ENCODE results near the gene DARS1. TPM values are rescaled to one million over a fixed set of nuclear protein-coding genes. Genes with fewer than 3 reads are reported as not detected.

DARS1 gene
- total RNA-seq, 1 experiment from 2014 or later, result 63.0 TPM

DNA sequence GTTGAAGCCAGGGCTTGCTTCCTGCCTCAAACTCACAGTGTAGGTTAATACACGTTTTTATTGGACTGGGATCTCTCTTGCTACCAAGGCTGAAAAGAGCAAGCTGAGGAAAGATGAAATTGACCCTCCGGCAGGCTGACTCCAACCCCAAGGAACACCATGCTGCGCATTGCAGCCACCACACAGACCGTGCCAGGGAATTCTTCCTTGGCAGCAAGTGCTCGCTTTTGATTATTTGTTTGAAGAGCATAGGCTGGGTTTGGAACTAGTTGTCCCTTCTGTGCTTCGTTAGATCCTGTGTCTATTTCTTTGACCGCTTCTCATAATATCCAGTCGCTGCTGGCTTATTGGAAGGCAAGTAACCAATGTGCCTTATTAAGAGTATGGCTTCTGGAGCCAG is 34.4 kb upstream of the DARS1 start:
- H2AFZ ChIP-seq, result no peak overlapping the region
- no peak for DNase-seq
- no peaks in the 10 kb centered on the region for H3K9me2 ChIP-seq (ENCODE audit: insufficient read depth)
- H3K27ac ChIP-seq, result no peak overlapping the region
- BruUV-seq (replicated peaks), result no TSS peak
- no peak overlapping the region for H3K4me2 ChIP-seq
- no peaks in the 10 kb centered on the region for H3K9me3 ChIP-seq (ENCODE audit: insufficient read depth, low read depth)
- H3K36me3 ChIP-seq (ENCODE audit: low read depth), result no peaks in the 10 kb centered on the region
- H4K20me1 ChIP-seq (ENCODE audit: insufficient read depth), result no peaks in the 10 kb centered on the region
- no peaks in the 10 kb centered on the region for H3K79me2 ChIP-seq (ENCODE audit: low read depth)
- H3K27me3 ChIP-seq (ENCODE audit: insufficient read depth, low read depth), result no peaks in the 10 kb centered on the region
- no peaks in the 10 kb centered on the region for H3F3A ChIP-seq (ENCODE audit: insufficient read depth, low read depth)
- ChIA-PET POLR2A (ENCODE audit: unreplicated experiment) (no interaction called here), CTCF (no interaction called here)
- TF ChIP-seq, protein P1, sequence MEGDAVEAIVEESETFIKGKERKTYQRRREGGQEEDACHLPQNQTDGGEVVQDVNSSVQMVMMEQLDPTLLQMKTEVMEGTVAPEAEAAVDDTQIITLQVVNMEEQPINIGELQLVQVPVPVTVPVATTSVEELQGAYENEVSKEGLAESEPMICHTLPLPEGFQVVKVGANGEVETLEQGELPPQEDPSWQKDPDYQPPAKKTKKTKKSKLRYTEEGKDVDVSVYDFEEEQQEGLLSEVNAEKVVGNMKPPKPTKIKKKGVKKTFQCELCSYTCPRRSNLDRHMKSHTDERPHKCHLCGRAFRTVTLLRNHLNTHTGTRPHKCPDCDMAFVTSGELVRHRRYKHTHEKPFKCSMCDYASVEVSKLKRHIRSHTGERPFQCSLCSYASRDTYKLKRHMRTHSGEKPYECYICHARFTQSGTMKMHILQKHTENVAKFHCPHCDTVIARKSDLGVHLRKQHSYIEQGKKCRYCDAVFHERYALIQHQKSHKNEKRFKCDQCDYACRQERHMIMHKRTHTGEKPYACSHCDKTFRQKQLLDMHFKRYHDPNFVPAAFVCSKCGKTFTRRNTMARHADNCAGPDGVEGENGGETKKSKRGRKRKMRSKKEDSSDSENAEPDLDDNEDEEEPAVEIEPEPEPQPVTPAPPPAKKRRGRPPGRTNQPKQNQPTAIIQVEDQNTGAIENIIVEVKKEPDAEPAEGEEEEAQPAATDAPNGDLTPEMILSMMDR (conservative IDR thresholded peaks at IDR 0.05), result no peak
- TF ChIP-seq EZH2 (IDR thresholded peaks at IDR 0.05; ENCODE audit: low read depth), result no peak
- H3K4me1 ChIP-seq (replicated peaks; ENCODE audit: insufficient read depth), result no peaks in the 10 kb centered on the region
- intact Hi-C loops (cut with micrococcal nuclease; ENCODE audit: unreplicated experiment), result no loop called here
- no peak overlapping the region for H3K4me3 ChIP-seq

DNA sequence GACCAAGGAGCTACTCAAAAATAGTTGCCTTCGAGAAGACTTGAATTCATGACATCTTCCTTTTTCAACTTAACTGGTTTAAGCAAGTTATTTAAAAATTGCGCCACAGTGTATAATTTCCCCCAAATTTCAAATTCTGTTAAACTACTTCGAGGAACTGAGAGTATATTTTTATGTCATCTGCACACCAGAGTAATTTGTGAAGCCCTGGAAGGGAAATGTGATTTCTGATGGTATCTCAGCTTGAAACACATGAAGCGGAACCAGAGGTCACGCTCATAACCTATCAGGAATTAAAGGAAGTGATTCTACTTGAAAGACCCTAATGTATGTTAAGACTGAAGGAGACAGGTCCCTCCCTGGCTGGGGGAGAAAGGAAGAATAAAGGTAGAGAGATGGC is 33.9 kb upstream of the DARS1 start:
- CTCF ChIA-PET, result no interaction called here
- no peak overlapping the region for H3K27ac ChIP-seq
- H3K4me1 ChIP-seq (replicated peaks; ENCODE audit: insufficient read depth), result no peaks in the 10 kb centered on the region
- H3K9me3 ChIP-seq (ENCODE audit: insufficient read depth, low read depth), result no peaks in the 10 kb centered on the region
- H3K79me2 ChIP-seq (ENCODE audit: low read depth), result no peaks in the 10 kb centered on the region
- DNase-seq, result no peak
- H3K9me2 ChIP-seq (ENCODE audit: insufficient read depth), result no peaks in the 10 kb centered on the region
- TF ChIP-seq EZH2 (IDR thresholded peaks at IDR 0.05; ENCODE audit: low read depth), result no peak
- TF ChIP-seq, protein P1 (conservative IDR thresholded peaks at IDR 0.05), result no peak
- POLR2A ChIA-PET (ENCODE audit: unreplicated experiment), result no interaction called here
- no peak overlapping the region for H3K4me3 ChIP-seq
- no peaks in the 10 kb centered on the region for H3K27me3 ChIP-seq (ENCODE audit: insufficient read depth, low read depth)
- no peak overlapping the region for H2AFZ ChIP-seq
- BruUV-seq (replicated peaks), result no TSS peak
- no peaks in the 10 kb centered on the region for H3F3A ChIP-seq (ENCODE audit: insufficient read depth, low read depth)
- intact Hi-C loops (cut with micrococcal nuclease; ENCODE audit: unreplicated experiment), result no loop called here
- H3K4me2 ChIP-seq, result no peak overlapping the region
- no peaks in the 10 kb centered on the region for H4K20me1 ChIP-seq (ENCODE audit: insufficient read depth)
- no peaks in the 10 kb centered on the region for H3K36me3 ChIP-seq (ENCODE audit: low read depth)

DNA sequence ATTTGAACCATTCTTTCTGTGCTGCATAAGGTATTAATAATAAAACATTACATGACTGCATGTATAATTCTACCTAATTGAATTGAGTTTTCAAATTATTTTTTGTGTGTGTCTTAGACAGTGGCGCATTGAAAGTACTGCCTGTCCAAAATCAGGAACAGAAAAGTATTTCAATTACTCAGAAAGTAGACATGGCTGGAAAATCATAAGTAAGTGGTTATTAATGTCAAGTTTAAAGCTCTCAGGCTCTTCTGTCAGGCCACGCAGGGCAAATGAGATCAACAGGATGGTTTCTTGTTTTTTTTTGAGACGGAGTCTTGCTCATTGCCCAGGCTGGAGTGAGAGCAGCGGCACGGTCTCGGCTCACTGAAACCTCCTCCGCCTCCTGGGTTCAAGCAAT is 32.4 kb upstream of the DARS1 start:
- Histone ChIP-seq H3K4me1 (replicated peaks; ENCODE audit: insufficient read depth) (no peaks in the 10 kb centered on the region), H3K27ac (no peak overlapping the region), H3K4me2 (no peak overlapping the region), H3K4me3 (no peak overlapping the region), H3K36me3 (ENCODE audit: low read depth) (no peaks in the 10 kb centered on the region), H3K79me2 (ENCODE audit: low read depth) (no peaks in the 10 kb centered on the region), H4K20me1 (ENCODE audit: insufficient read depth) (no peaks in the 10 kb centered on the region), H2AFZ (no peak overlapping the region), H3K9me2 (ENCODE audit: insufficient read depth) (no peaks in the 10 kb centered on the region), H3K27me3 (ENCODE audit: insufficient read depth, low read depth) (no peaks in the 10 kb centered on the region), H3K9me3 (ENCODE audit: insufficient read depth, low read depth) (no peaks in the 10 kb centered on the region), H3F3A (ENCODE audit: insufficient read depth, low read depth) (no peaks in the 10 kb centered on the region)
- ChIA-PET CTCF (no interaction called here), POLR2A (ENCODE audit: unreplicated experiment) (no interaction called here)
- BruUV-seq (replicated peaks), result no TSS peak
- DNase-seq, result no peak
- intact Hi-C loops (cut with micrococcal nuclease; ENCODE audit: unreplicated experiment), result no loop called here
- no peak for TF ChIP-seq EZH2 (IDR thresholded peaks at IDR 0.05; ENCODE audit: low read depth)
- TF ChIP-seq, protein P1 (conservative IDR thresholded peaks at IDR 0.05), result no peak

Measured in PC-9 (cell line).